HuH-7 (cell line): ENCODE data around the gene C1QL4.
"Not testable (repeated sequence)": the region's sequence is repeated elsewhere in the genome, so short reads cannot be mapped to it uniquely, and the experiment has no call there.

Source experiments
- DNase-seq: peaks from one replicate; pipeline ENCODE4 v3.0.0; 2011; ENCODE audit warnings: low spot score

C1QL4 gene

GRCh38 chr12:49333778-49334177 is 3.2 kb downstream of the C1QL4 start:
- not testable (repeated sequence) for DNase-seq

GRCh38 chr12:49332891-49333371 is 4.1 kb downstream of the C1QL4 start:
- no peak for DNase-seq

GRCh38 chr12:49332441-49332861 is 4.5 kb downstream of the C1QL4 start:
- DNase-seq = no peak

GRCh38 chr12:49331380-49332222 is 5.4 kb downstream of the C1QL4 start:
- DNase-seq = peak; percentile 96

DNA sequence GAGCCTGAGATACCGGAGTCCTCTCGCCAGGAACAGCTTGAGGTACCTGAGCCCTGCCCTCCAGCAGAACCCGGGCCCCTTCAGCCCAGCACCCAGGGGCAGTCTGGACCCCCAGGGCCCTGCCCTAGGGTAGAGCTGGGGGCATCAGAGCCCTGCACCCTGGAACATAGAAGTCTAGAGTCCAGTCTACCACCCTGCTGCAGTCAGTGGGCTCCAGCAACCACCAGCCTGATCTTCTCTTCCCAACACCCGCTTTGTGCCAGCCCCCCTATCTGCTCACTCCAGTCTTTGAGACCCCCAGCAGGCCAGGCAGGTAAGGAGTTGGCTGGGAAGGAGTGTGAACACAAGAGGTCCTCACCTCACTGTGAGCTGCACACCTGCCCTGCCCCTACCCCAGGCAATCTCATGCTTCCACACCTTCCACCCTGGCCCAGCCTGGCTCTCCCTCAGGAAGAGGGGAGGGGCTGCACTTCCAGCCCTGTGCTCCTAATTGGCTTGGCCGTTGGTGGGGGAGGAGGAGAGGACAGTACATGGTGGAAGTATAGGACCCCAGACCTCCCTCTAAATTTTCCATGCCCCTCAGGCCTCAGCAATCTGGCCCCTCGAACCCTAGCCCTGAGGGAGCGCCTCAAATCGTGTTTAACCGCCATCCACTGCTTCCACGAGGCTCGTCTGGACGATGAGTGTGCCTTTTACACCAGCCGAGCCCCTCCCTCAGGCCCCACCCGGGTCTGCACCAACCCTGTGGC is 6.2 kb downstream of the C1QL4 start:
- no peak for DNase-seq

- DNase-seq = no peak
Measured at GRCh38 chr12:49330032-49330619, 6.9 kb downstream of the C1QL4 start.

DNA sequence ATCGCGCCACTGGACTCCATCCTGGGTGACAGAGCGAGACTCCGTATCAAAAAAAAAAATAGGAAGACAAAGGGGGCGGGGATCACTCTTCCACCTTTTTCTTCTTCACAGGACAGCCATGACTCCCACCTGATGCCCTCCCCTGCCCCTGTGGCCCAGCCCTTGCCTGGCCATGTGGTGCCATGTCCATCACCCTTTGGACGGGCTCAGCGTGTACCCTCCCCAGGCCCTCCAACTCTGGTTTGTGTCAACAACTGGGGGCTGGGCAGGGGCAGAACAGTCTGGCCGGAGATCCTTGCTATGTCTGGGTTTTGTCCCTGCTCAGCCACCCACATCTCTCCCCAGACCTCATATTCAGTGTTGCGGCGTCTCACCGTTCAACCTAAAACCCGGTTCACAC is 8.2 kb downstream of the C1QL4 start:
- DNase-seq = no peak

DNA sequence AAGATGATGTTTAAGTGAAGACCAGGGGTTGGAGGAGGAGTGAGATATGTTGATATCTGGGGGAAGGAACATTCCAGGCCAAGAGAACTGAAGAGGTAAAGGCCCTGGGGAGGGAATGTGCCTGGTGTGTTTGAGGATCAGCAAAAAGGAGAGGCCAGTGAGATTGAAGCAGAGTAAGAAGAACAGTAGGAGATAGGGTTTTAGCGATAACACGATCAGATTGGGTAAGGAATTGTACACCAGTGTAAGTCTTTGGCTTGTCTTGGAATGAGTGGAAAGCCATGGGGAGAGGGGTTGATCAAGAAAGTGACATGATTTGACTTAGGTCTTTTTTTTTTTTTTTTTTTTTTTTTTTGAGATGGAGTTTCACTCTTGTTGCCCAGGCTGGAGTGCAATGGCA is 9.1 kb downstream of the C1QL4 start:
- DNase-seq = no peak

DNA sequence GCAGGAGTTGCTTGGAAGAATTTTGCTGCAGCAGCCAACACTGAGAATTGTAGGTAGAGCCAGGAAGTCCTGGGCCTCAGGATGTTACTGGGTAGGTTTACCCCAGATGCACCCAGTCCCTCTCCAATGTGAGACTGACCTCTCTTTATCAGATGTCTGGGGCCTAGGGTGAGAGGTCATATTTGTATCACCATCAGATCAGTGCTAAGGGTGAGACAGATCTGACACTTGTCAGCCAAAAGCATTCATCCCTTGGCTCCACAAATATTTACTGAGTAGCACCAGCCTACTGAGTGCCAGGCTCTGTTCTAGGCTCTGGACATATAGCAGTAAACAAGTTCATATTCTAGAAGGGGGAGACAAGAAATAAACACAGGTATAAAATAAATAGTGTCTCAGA is 9.6 kb downstream of the C1QL4 start:
- no peak for DNase-seq

DNA sequence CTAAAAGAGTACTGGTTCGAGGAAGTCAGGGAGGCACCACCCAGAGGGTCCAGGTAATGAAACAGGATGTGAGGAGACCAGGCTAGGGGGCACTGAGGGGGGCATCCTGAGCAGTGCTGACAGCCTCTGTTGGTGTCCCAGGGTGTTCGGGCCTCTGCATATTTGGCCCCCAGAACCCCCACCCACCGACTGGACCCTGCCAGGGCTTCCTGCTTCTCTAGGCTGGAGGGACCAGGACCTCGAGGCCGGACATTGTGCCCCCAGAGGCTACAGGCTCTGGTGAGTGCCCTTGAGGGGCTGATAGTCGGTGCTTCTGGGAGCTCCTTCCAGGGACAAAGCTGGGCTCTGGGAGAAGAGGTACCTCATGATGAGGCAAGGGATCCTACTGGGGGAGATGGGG is 11.4 kb downstream of the C1QL4 start:
- no peak for DNase-seq

DNA sequence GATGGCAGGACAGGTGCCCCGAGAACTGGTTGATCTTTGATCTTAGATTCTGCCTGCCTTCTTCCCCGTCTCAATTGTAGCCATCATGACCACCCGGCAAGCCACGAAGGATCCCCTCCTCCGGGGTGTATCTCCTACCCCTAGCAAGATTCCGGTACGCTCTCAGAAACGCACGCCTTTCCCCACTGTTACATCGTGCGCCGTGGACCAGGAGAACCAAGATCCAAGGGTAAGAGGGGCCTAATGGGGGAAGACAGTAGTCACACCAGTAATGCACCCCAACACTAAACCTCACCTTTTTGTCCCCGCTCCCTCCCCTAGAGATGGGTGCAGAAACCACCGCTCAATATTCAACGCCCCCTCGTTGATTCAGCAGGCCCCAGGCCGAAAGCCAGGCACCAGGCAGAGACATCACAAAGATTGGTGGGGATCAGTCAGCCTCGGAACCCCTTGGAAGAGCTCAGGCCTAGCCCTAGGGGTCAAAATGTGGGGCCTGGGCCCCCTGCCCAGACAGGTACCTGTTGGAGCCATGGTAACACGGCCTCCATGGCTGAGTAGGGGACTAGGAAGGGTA is 13.4 kb downstream of the C1QL4 start:
- no peak for DNase-seq

GRCh38 chr12:49322708-49323523 is 14.1 kb downstream of the C1QL4 start, which contains the start of gene TROAP:
TROAP (plus strand) TSS chr12:49323255; CDS start chr12:49323609, 354 bp downstream.
- peak; percentile 98 for DNase-seq

GRCh38 chr12:49322367-49322707 is 14.7 kb downstream of the C1QL4 start:
- DNase-seq = no peak

- not testable (repeated sequence) for DNase-seq
Measured at GRCh38 chr12:49320411-49321103, 16.4 kb downstream of the C1QL4 start.

DNA sequence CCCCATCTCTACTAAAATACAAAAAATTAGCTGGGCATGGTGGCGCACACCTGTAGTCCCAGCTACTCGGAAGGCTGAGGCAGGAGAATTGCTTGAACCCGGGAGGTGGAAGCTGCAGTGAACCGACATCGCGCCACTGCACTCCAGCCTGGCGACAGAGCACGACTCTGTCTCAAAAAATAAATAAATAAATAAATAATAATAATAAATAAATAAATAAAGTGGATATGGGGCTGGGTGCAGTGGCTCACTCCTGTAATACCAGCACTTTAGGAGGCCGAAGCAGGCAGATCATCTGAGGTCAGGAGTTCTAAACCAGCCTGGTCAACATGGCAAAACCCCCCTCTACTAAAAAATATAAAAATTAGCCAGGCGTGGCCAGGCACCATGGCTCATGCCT is 19.9 kb downstream of the C1QL4 start:
- DNase-seq = not testable (repeated sequence)

GRCh38 chr12:49314811-49315210 is 22.2 kb downstream of the C1QL4 start:
- no peak for DNase-seq

- DNase-seq = not testable (repeated sequence)
Measured at GRCh38 chr12:49310451-49311000, 26.5 kb downstream of the C1QL4 start.

GRCh38 chr12:49309386-49309785 is 27.6 kb downstream of the C1QL4 start:
- no peak for DNase-seq

- no peak for DNase-seq
Measured at GRCh38 chr12:49305762-49306510, 31.1 kb downstream of the C1QL4 start.

DNA sequence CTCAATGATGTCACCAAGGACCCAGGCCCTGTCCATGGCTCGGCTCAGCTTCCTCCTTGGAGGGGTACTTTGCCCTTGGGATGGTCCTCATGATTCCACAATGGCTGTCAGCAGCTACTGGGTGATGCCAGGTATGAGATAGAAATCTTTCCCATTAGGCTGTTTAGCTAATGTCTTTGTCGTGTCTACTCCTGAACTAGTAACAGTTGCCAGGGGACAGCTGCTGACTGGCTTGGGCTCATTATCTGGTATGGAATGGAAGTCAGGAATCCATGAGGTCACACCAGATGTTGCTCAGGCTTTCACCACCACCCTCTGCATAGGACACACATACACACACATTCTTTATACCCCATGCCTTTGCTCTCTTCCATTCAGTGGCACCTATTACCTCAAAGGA is 32.8 kb downstream of the C1QL4 start:
- no peak for DNase-seq
